ENCODE data around the gene LIMS2.

LIMS2 gene

DNA sequence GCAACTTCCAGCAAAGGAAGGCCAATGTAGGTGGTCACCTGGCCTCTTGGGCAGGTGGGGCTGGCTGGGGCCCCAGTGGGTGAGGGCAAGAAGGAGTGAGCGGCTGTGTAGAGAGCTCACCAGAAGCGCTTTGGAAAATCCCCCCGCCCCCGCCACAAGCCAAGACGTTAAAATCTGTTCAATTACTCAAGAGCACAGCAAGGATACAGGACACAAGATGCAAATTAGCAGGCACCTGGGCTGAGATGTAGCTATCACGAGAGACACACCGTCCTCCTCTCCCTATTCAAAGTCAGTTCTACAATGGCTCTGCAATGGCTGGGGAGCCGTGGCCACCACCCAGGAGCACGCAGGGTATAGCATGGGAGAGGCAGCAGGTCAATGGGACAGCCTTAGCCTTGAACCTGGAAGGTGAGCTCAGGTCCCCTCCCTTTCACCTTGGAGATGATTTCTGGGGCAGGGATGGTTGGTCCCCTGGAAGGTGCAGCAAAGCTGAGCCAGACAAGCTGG, 67.9 kb downstream of the LIMS2 start:
- Histone ChIP-seq H3K4me3 (ENCODE audit: insufficient read depth, low read length, poor library complexity, severe bottlenecking) (no peak overlapping the region), H3K9me2 (replicated peaks; ENCODE audit: insufficient read depth, low read length) (no peaks in the 10 kb centered on the region), H3K9me3 (ENCODE audit: insufficient read depth, low read length) (no peaks in the 10 kb centered on the region), H3K4me2 (ENCODE audit: low read depth, low read length, poor library complexity, severe bottlenecking) (no peak overlapping the region), H3K79me2 (ENCODE audit: insufficient read depth, low read length) (no peaks in the 10 kb centered on the region), H3K27ac (ENCODE audit: low read depth, low read length) (no peak overlapping the region), H3K27me3 (ENCODE audit: low read length) (no peaks in the 10 kb centered on the region; the same call in 1 of the 2 replicates), H2AFZ (ENCODE audit: low read depth, low read length, severe bottlenecking) (no peak overlapping the region), H4K20me1 (ENCODE audit: low read depth, low read length) (no peaks in the 10 kb centered on the region), H3K9ac (ENCODE audit: low read length) (no peak overlapping the region), H3F3A (ENCODE audit: insufficient read depth) (no peaks in the 10 kb centered on the region), H3K36me3 (ENCODE audit: low read length) (no peaks in the 10 kb centered on the region)
- TF ChIP-seq EZH2phosphoT487 (conservative IDR thresholded peaks at IDR 0.05; ENCODE audit: low read length) (no peak), CTCF (IDR thresholded peaks at IDR 0.05; ENCODE audit: insufficient read depth, low read length, poor library complexity, severe bottlenecking) (no peak)

GRCh38 chr2:127606625-127607398, 68.5 kb downstream of the LIMS2 start:
- Histone ChIP-seq H3F3A (ENCODE audit: insufficient read depth) (no peaks in the 10 kb centered on the region), H3K79me2 (ENCODE audit: insufficient read depth, low read length) (no peaks in the 10 kb centered on the region), H3K4me3 (ENCODE audit: insufficient read depth, low read length, poor library complexity, severe bottlenecking) (no peak overlapping the region), H3K27ac (ENCODE audit: low read depth, low read length) (no peak overlapping the region), H3K36me3 (ENCODE audit: low read length) (no peaks in the 10 kb centered on the region), H4K20me1 (ENCODE audit: low read depth, low read length) (no peaks in the 10 kb centered on the region), H3K9me2 (replicated peaks; ENCODE audit: insufficient read depth, low read length) (no peaks in the 10 kb centered on the region), H3K9me3 (ENCODE audit: insufficient read depth, low read length) (no peaks in the 10 kb centered on the region), H3K4me2 (ENCODE audit: low read depth, low read length, poor library complexity, severe bottlenecking) (no peak overlapping the region), H3K27me3 (ENCODE audit: low read length) (no peaks in the 10 kb centered on the region; the same call in 1 of the 2 replicates), H2AFZ (ENCODE audit: low read depth, low read length, severe bottlenecking) (no peak overlapping the region), H3K9ac (ENCODE audit: low read length) (no peak overlapping the region)
- TF ChIP-seq EZH2phosphoT487 (conservative IDR thresholded peaks at IDR 0.05; ENCODE audit: low read length) (no peak), CTCF (IDR thresholded peaks at IDR 0.05; ENCODE audit: insufficient read depth, low read length, poor library complexity, severe bottlenecking) (no peak)

GRCh38 chr2:127605691-127606263, 69.6 kb downstream of the LIMS2 start:
- Histone ChIP-seq H3K4me2 (ENCODE audit: low read depth, low read length, poor library complexity, severe bottlenecking) (no peak overlapping the region), H3K9me3 (ENCODE audit: insufficient read depth, low read length) (no peaks in the 10 kb centered on the region), H3K36me3 (ENCODE audit: low read length) (no peaks in the 10 kb centered on the region), H3K27ac (ENCODE audit: low read depth, low read length) (no peak overlapping the region), H3K79me2 (ENCODE audit: insufficient read depth, low read length) (no peaks in the 10 kb centered on the region), H3K9ac (ENCODE audit: low read length) (no peak overlapping the region), H3K4me3 (ENCODE audit: insufficient read depth, low read length, poor library complexity, severe bottlenecking) (no peak overlapping the region), H2AFZ (ENCODE audit: low read depth, low read length, severe bottlenecking) (no peak overlapping the region), H3F3A (ENCODE audit: insufficient read depth) (no peaks in the 10 kb centered on the region), H3K27me3 (ENCODE audit: low read length) (no peaks in the 10 kb centered on the region; the same call in 1 of the 2 replicates), H3K9me2 (replicated peaks; ENCODE audit: insufficient read depth, low read length) (no peaks in the 10 kb centered on the region), H4K20me1 (ENCODE audit: low read depth, low read length) (no peaks in the 10 kb centered on the region)
- TF ChIP-seq EZH2phosphoT487 (conservative IDR thresholded peaks at IDR 0.05; ENCODE audit: low read length) (no peak), CTCF (IDR thresholded peaks at IDR 0.05; ENCODE audit: insufficient read depth, low read length, poor library complexity, severe bottlenecking) (no peak)
